Sigmoid colon (tissue), 7 donors: ENCODE results near the gene SLC1A5. TPM values are rescaled to one million over a fixed set of nuclear protein-coding genes. Genes with fewer than 3 reads are reported as not detected.
"Not testable (repeated sequence)": the region's sequence is repeated elsewhere in the genome, so short reads cannot be mapped to it uniquely, and the experiment has no call there.

ENCODE experiments used
- DNase-seq: peaks from one replicate; pipeline ENCODE4 v3.0.0-alpha.2; 2019
- H3K27ac ChIP-seq, 4 donors: fragments of 200-600 bp; sonication (generic); one replicate each; pipeline ENCODE4 v1.5.1; 2016 to 2019; ENCODE audit warnings: mild to moderate bottlenecking in 1 of 4
- H3K27me3 ChIP-seq, 3 donors: fragments of 200-600 bp; sonication (generic); one replicate each; pipeline ENCODE4 v1.5.1; 2019; ENCODE audit warnings: mild to moderate bottlenecking in 1 of 3
- H3K36me3 ChIP-seq, 4 donors: fragments of 200-600 bp; sonication (generic); one replicate each; pipeline ENCODE4 v1.5.1; 2016 to 2019
- H3K4me1 ChIP-seq, 4 donors: fragments of 200-600 bp; sonication (generic); one replicate each; pipeline ENCODE4 v1.5.1; 2017 to 2019
- H3K4me3 ChIP-seq, 4 donors: fragments of 200-600 bp; sonication (generic); one replicate each; pipeline ENCODE4 v1.5.1; 2017 to 2019; ENCODE audit warnings: mild to moderate bottlenecking in 2 of 4, moderate library complexity in 1 of 4
- H3K9me3 ChIP-seq, 4 donors: fragments of 200-600 bp in 3 of 4; sonication (generic) in 3 of 4; one replicate each; pipeline versions ENCODE4 v1.5.1 to v1.6.1; 2013 to 2019
- CTCF ChIP-seq, 4 experiments: fragments of 450-650 bp in 3 of 4; fragments of 200-600 bp in 1 of 4; IDR thresholded peaks; one replicate each; pipeline ENCODE4 v1.5.1; 2016 to 2019; ENCODE audit warnings: antibody characterized with exemption in 4 of 4, mild to moderate bottlenecking in 3 of 4, moderate library complexity in 2 of 4
- EP300 ChIP-seq, 4 donors: sonication (generic); formaldehyde crosslinking; IDR thresholded peaks; one replicate each; pipeline ENCODE4 v1.6.1; 2017; ENCODE audit warnings: antibody characterized with exemption in 4 of 4
- POLR2A ChIP-seq, 2 donors: fragments of 450-650 bp; IDR thresholded peaks; one replicate each; pipeline ENCODE4 v1.6.1; 2016; ENCODE audit warnings: antibody characterized with exemption in 2 of 2, mild to moderate bottlenecking in 2 of 2, moderate library complexity in 2 of 2
- POLR2AphosphoS5 ChIP-seq, 4 donors: sonication (generic); formaldehyde crosslinking; IDR thresholded peaks; one replicate each; pipeline ENCODE4 v1.6.1; 2017; ENCODE audit warnings: antibody characterized with exemption in 4 of 4
- WGBS, 2 donors: extraction: QIAGEN DNeasy Blood & Tissue Kit; methylation state at CpG; one replicate each; pipeline ENCODE4 v1.1.7; 2013; 5-methylcytosine and 5-hydroxymethylcytosine counted together
- intact Hi-C: fragments of 100-400 bp; cut with DNase I; formaldehyde crosslinking; loops from one replicate; pipeline ENCODE4 v1.15.1; 2023
- polyA plus RNA-seq, 3 donors: library from polyadenylated mRNA; stranded (reverse); fragments of 200-250 nt; gene quantifications; one replicate each; pipeline ENCODE4 v1.2.3, GENCODE V29; 2013
- total RNA-seq, 4 donors: library from RNA; depleted of rRNA; stranded (reverse); fragments of >200 nt; gene quantifications; one replicate each; pipeline ENCODE4 v1.1.0, GENCODE V29; 2016
- donor health status: healthy with polysubstance abuse.
- donor health status: Bipolar disorder and iron deficiency.
- donor health status: healthy.

The SLC1A5 gene
- total and polyA plus RNA-seq, 7 donors, result 21.8 to 122 (median 26.2) TPM

- peak overlapping the region in 1 of 4 donors; percentile 16 for H3K27ac ChIP-seq
- no peak overlapping the region for H3K4me3 ChIP-seq
- no peaks in the 10 kb centered on the region for H3K27me3 ChIP-seq
- no peaks in the 10 kb centered on the region for H3K9me3 ChIP-seq
- no peaks in the 10 kb centered on the region for H3K36me3 ChIP-seq
- 93 to 96% methylated on average over 2 of the region's 2 CpGs for WGBS, 2 donors
- H3K4me1 ChIP-seq, result peaks cover 0 to 6% (median 0%) of the 10 kb centered on the region in 4 donors
- TF ChIP-seq POLR2A (IDR thresholded peaks at IDR 0.05) (no peak), EP300 (IDR thresholded peaks at IDR 0.05) (no peak), POLR2AphosphoS5 (IDR thresholded peaks at IDR 0.05) (no peak), CTCF (IDR thresholded peaks at IDR 0.05) (no peak)
- DNase-seq, result no peak
- intact Hi-C loops, result loop anchor here (10.0 kb wide), 1 partner anchor 46 kb away; the partner anchor contains the start of gene SLC1A5
Measured at GRCh38 chr19:46830864-46831263, 42.5 kb upstream of the SLC1A5 start.

- Histone ChIP-seq H3K9me3 (no peaks in the 10 kb centered on the region), H3K27ac (no peak overlapping the region), H3K27me3 (no peaks in the 10 kb centered on the region), H3K4me1 (no peaks in the 10 kb centered on the region), H3K36me3 (no peaks in the 10 kb centered on the region), H3K4me3 (no peak overlapping the region)
- TF ChIP-seq POLR2AphosphoS5 (IDR thresholded peaks at IDR 0.05) (no peak), EP300 (IDR thresholded peaks at IDR 0.05) (no peak)
- intact Hi-C loops, result no loop called here
- no peak for DNase-seq
- WGBS, 2 donors, result 70 to 78% methylated on average over 5 of the region's 5 CpGs
Measured at GRCh38 chr19:46828484-46828883, 40.1 kb upstream of the SLC1A5 start.

GRCh38 chr19:46825731-46826055 lies 37.3 kb upstream of the SLC1A5 start:
- 82 to 90% methylated on average over 5 of the region's 5 CpGs for WGBS, 2 donors
- TF ChIP-seq CTCF (IDR thresholded peaks at IDR 0.05) (no peak), POLR2AphosphoS5 (IDR thresholded peaks at IDR 0.05) (no peak), POLR2A (IDR thresholded peaks at IDR 0.05) (no peak), EP300 (IDR thresholded peaks at IDR 0.05) (no peak)
- no peaks in the 10 kb centered on the region for H3K9me3 ChIP-seq
- H3K36me3 ChIP-seq, result no peaks in the 10 kb centered on the region
- H3K27ac ChIP-seq, result no peak overlapping the region
- intact Hi-C loops, result no loop called here
- H3K27me3 ChIP-seq, result no peaks in the 10 kb centered on the region
- no peak overlapping the region for H3K4me3 ChIP-seq
- DNase-seq, result no peak
- no peaks in the 10 kb centered on the region for H3K4me1 ChIP-seq

GRCh38 chr19:46824890-46825730 lies 36.7 kb upstream of the SLC1A5 start:
- no peaks in the 10 kb centered on the region for H3K9me3 ChIP-seq
- no peak for DNase-seq
- H3K27ac ChIP-seq, result peak overlapping the region in 1 of 4 donors; percentile 34
- TF ChIP-seq CTCF (IDR thresholded peaks at IDR 0.05) (no peak), POLR2A (IDR thresholded peaks at IDR 0.05) (no peak), POLR2AphosphoS5 (IDR thresholded peaks at IDR 0.05) (no peak), EP300 (IDR thresholded peaks at IDR 0.05) (no peak)
- intact Hi-C loops, result no loop called here
- H3K36me3 ChIP-seq, result no peaks in the 10 kb centered on the region
- H3K4me3 ChIP-seq, result no peak overlapping the region
- 83 to 86% methylated on average over 21 of the region's 21 CpGs for WGBS, 2 donors
- no peaks in the 10 kb centered on the region for H3K4me1 ChIP-seq
- no peaks in the 10 kb centered on the region for H3K27me3 ChIP-seq

GRCh38 chr19:46823049-46823448 lies 34.7 kb upstream of the SLC1A5 start:
- Histone ChIP-seq H3K27me3 (no peaks in the 10 kb centered on the region), H3K4me3 (no peak overlapping the region), H3K36me3 (no peaks in the 10 kb centered on the region), H3K27ac (no peak overlapping the region), H3K4me1 (no peaks in the 10 kb centered on the region), H3K9me3 (no peaks in the 10 kb centered on the region)
- TF ChIP-seq POLR2A (IDR thresholded peaks at IDR 0.05), result no peak
- no peak for TF ChIP-seq EP300 (IDR thresholded peaks at IDR 0.05)
- no peak for TF ChIP-seq POLR2AphosphoS5 (IDR thresholded peaks at IDR 0.05)
- no peak for TF ChIP-seq CTCF (IDR thresholded peaks at IDR 0.05)
- WGBS, 2 donors, result 86 to 94% methylated on average over 6 of the region's 6 CpGs
- intact Hi-C loops, result no loop called here
- DNase-seq, result no peak

- WGBS, 2 donors, result 91 to 93% methylated on average over 4 of the region's 4 CpGs
- H3K27ac ChIP-seq, H3K4me1 ChIP-seq, H3K4me3 ChIP-seq, intact Hi-C loops, H3K27me3 ChIP-seq, DNase-seq, H3K36me3 ChIP-seq, H3K9me3 ChIP-seq: not testable (repeated sequence)
Measured at GRCh38 chr19:46822410-46822787, 34.0 kb upstream of the SLC1A5 start.
